Hepatocyte (in vitro differentiated cells): ENCODE results near the gene JAK1. TPM values are rescaled to one million over a fixed set of nuclear protein-coding genes. Genes with fewer than 3 reads are reported as not detected.
"Not testable (repeated sequence)": the region's sequence is repeated elsewhere in the genome, so short reads cannot be mapped to it uniquely, and the experiment has no call there.

ENCODE experiments used
- DNase-seq: peaks from one replicate; pipeline ENCODE4 v3.0.0-alpha.2; 2016; ENCODE audit warnings: low spot score
- H2AFZ ChIP-seq: fragments of 200-600 bp; sonication (generic); 2 replicates; pipeline ENCODE4 v1.6.0; 2016; ENCODE audit warnings: antibody characterized with exemption, mild to moderate bottlenecking
- H3K27ac ChIP-seq: fragments of 200-600 bp; sonication (generic); 2 replicates; pipeline ENCODE4 v1.5.1; 2016; ENCODE audit warnings: mild to moderate bottlenecking
- H3K27me3 ChIP-seq: fragments of 200-600 bp; sonication (generic); 2 replicates; pipeline ENCODE4 v1.6.1; 2016
- H3K36me3 ChIP-seq: fragments of 200-600 bp; sonication (generic); replicated peaks from 2 replicates; pipeline ENCODE4 v1.5.1; 2016; ENCODE audit warnings: low read depth; ENCODE audit not compliant: insufficient read depth
- H3K4me1 ChIP-seq: fragments of 200-600 bp; sonication (generic); 2 replicates; pipeline ENCODE4 v1.5.1; 2016; ENCODE audit warnings: mild to moderate bottlenecking, moderate library complexity; ENCODE audit not compliant: insufficient read depth
- H3K4me2 ChIP-seq: fragments of 200-600 bp; sonication (generic); 2 replicates; pipeline ENCODE4 v1.6.0; 2016
- H3K4me3 ChIP-seq: fragments of 200-600 bp; sonication (generic); 2 replicates; pipeline ENCODE4 v1.5.1; 2016; ENCODE audit warnings: mild to moderate bottlenecking
- H3K79me2 ChIP-seq: fragments of 200-600 bp; sonication (generic); 2 replicates; pipeline ENCODE4 v1.6.0; 2017; ENCODE audit warnings: mild to moderate bottlenecking
- H3K9me2 ChIP-seq: fragments of 200-600 bp; sonication (generic); replicated peaks from 2 replicates; pipeline ENCODE4 v1.6.0; 2017; ENCODE audit warnings: mild to moderate bottlenecking; ENCODE audit not compliant: insufficient read depth
- H3K9me3 ChIP-seq: fragments of 200-600 bp; sonication (generic); 2 replicates; pipeline ENCODE4 v1.5.1; 2016; ENCODE audit warnings: low read depth, mild to moderate bottlenecking
- H4K20me1 ChIP-seq: fragments of 200-600 bp; sonication (generic); 2 replicates; pipeline ENCODE4 v1.6.0; 2016; ENCODE audit warnings: mild to moderate bottlenecking; ENCODE audit not compliant: insufficient read depth, poor library complexity, severe bottlenecking
- EZH2 ChIP-seq: fragments of 200-600 bp; sonication (generic); IDR thresholded peaks from 2 replicates; pipeline ENCODE4 v1.6.1; 2016; ENCODE audit warnings: antibody characterized with exemption, mild to moderate bottlenecking, borderline replicate concordance
- EZH2phosphoT487 ChIP-seq: fragments of 200-600 bp; sonication (generic); IDR thresholded peaks from one replicate; pipeline ENCODE4 v1.6.1; 2018; ENCODE audit warnings: antibody characterized with exemption, mild to moderate bottlenecking, low read depth, moderate library complexity; ENCODE audit not compliant: unreplicated experiment, severe bottlenecking
- WGBS: methylation state at CpG from one replicate; pipeline ENCODE4 v1.1.6; 2016; ENCODE audit warnings: low lambda C conversion rate; ENCODE audit errors: missing lambda C conversion rate; 5-methylcytosine and 5-hydroxymethylcytosine counted together
- polyA plus RNA-seq: library from polyadenylated mRNA; unstranded; fragments of >200 nt; fragmentation: Nextera tagmentation; extraction: Ambion mirVana; gene quantifications from 2 replicates; pipeline ENCODE4 v1.2.1, GENCODE V29; 2016
- total RNA-seq: library from RNA; depleted of rRNA; stranded (reverse); fragments of >200 nt; gene quantifications from 2 replicates; pipeline ENCODE4 v1.2.3, GENCODE V29; 2014
- TF ChIP-seq, protein P1 (sequence below): fragments of 200-600 bp; sonication (generic); IDR thresholded peaks from 2 replicates; pipeline ENCODE4 v1.5.1; 2016; ENCODE audit warnings: antibody characterized with exemption, mild to moderate bottlenecking; ENCODE audit not compliant: poor library complexity

The JAK1 gene
- total and polyA plus RNA-seq, 2 experiments from 2014 or later = 60.2 to 102 TPM

DNA sequence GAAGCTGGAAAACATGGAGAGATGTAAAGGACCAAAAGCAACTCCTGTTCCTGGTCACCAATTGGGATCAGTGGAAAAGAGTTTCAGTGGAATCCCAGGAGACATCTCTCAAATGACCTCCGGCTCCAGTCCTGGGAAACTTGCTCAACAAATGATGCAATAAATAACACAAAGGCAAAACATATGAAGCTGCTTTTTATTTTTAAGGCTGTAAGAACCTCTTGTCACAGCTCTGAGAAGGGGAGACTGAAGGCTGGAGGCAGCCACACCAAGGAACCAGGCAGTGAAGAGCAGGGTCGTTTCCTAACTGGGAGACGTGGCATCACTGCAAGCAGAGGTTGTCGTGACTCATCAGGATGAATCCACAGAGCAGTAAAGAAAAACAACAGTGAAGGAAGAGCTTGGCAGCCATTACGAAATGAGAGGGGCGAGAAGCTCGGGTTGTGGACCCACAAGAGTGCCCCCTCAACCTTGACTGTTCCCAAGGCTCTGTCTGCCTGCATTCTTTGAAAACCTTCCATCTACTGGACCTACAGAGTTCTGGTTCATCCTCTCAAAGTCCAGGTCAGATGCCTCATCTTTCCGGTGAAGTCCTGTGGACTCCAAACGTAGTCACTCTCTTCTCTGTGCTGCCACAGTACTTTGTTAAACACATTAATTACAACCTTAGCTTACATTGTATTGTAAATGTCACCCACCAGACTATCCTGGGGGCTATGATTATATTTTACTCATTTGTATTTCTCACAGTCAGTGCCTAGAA, 32.1 kb downstream of the JAK1 start:
- H3K79me2 ChIP-seq = peaks cover 93% of the 10 kb centered on the region
- 85% methylated on average over 9 of the region's 9 CpGs for WGBS

DNA sequence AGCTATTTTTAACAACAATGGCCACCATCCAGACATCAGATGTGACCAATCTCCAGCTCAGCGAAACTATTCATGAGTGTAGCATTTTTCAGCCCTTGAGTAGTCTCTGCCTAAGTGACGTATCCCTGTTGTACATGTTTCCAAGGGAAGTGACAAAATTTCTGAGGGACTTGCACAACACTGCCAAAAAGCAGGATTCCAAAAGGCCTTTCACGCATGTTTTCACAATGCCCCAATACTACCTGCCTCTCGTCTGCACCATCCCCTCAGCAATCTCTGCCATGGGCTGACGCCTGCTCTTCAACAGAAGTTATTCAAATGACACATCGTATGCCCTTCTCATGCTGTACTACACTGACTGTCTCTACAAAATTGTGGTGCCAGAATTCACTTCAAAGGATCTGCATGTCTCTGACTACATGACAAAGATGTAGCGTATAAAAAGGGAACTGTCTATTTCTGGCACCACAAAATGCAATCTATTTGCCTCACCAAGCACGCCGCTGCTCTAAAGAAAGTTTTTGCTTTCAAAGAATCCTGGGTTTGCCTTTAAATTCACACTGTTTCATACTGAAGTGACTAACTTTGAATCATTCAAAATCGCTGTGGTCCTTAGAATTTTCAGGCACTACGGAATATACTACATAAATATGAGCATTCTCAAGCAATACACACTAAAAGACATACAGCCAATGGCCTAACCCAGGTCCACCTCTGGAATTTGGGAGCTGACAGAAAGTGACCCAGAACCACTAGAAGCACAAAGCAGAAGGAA, 32.9 kb downstream of the JAK1 start:
- no peak for DNase-seq
- H2AFZ ChIP-seq = no peak overlapping the region
- no peaks in the 10 kb centered on the region for H3K36me3 ChIP-seq
- no peak overlapping the region for H3K4me3 ChIP-seq
- TF ChIP-seq EZH2 (no peak), EZH2phosphoT487 (no peak)
- TF ChIP-seq, protein P1, sequence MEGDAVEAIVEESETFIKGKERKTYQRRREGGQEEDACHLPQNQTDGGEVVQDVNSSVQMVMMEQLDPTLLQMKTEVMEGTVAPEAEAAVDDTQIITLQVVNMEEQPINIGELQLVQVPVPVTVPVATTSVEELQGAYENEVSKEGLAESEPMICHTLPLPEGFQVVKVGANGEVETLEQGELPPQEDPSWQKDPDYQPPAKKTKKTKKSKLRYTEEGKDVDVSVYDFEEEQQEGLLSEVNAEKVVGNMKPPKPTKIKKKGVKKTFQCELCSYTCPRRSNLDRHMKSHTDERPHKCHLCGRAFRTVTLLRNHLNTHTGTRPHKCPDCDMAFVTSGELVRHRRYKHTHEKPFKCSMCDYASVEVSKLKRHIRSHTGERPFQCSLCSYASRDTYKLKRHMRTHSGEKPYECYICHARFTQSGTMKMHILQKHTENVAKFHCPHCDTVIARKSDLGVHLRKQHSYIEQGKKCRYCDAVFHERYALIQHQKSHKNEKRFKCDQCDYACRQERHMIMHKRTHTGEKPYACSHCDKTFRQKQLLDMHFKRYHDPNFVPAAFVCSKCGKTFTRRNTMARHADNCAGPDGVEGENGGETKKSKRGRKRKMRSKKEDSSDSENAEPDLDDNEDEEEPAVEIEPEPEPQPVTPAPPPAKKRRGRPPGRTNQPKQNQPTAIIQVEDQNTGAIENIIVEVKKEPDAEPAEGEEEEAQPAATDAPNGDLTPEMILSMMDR = no peak
- peaks cover 90% of the 10 kb centered on the region for H3K79me2 ChIP-seq
- peaks cover 6% of the 10 kb centered on the region for H4K20me1 ChIP-seq
- peaks cover 4% of the 10 kb centered on the region for H3K4me1 ChIP-seq
- no peaks in the 10 kb centered on the region for H3K9me3 ChIP-seq
- 88% methylated on average over 11 of the region's 11 CpGs for WGBS
- H3K27me3 ChIP-seq = no peaks in the 10 kb centered on the region
- peak overlapping the region; percentile 73 for H3K27ac ChIP-seq
- peak overlapping the region; percentile 17 for H3K4me2 ChIP-seq
- H3K9me2 ChIP-seq = no peaks in the 10 kb centered on the region

More for the DNA sequence above, 32.1 kb downstream of the JAK1 start:
- H3K27ac ChIP-seq = peak overlapping the region; percentile 73
- no peaks in the 10 kb centered on the region for H3K9me2 ChIP-seq
- H3K4me1 ChIP-seq = peaks cover 4% of the 10 kb centered on the region
- DNase-seq = peak; percentile 38
- H4K20me1 ChIP-seq = peaks cover under 1% of the 10 kb centered on the region
- H3K4me2 ChIP-seq = peak overlapping the region; percentile 17
- no peak overlapping the region for H2AFZ ChIP-seq
- H3K36me3 ChIP-seq = no peaks in the 10 kb centered on the region
- TF ChIP-seq EZH2phosphoT487 = no peak
- TF ChIP-seq EZH2 = no peak
- TF ChIP-seq, protein P1 = no peak
- H3K27me3 ChIP-seq = no peaks in the 10 kb centered on the region
- H3K4me3 ChIP-seq = no peak overlapping the region
- no peaks in the 10 kb centered on the region for H3K9me3 ChIP-seq

DNA sequence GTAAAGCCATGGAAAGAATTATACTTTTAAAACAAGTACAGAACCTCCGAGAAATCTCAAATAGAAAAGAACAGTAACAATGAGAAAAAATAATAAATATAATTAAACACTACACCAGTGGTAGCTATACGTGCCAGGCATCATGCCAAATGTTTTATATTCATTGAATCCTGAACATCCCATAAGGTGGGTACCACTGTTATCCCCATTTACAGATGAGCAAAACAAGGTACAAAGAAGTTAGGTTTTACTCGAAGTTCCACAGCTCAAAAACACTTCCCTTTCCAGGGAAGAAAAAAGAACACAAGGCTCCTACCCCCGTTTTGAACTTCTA, 33.4 kb downstream of the JAK1 start:
- 78% methylated on average over 4 of the region's 4 CpGs for WGBS

DNA sequence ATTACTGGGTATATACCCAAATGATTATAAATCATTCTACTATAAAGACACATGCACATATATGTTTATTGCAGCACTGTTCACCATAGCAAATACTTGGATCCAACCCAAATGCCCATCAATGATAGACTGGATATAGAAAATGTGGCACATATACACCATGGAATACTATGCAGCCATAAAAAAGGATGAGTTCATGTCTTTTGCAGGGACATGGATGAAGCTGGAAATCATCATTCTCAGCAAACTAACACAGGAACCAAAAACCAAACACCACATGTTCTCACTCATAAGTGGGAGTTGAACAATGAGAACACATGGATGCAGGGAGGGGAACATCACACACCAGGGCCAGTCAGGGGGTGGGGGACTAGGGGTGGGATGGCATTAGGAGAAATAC, 35.7 kb downstream of the JAK1 start:
- H3K27ac ChIP-seq, H3K4me2 ChIP-seq, H2AFZ ChIP-seq, H3K4me1 ChIP-seq, H3K9me3 ChIP-seq, H3K9me2 ChIP-seq, DNase-seq, H3K36me3 ChIP-seq, H3K27me3 ChIP-seq, H3K4me3 ChIP-seq: not testable (repeated sequence)
- H4K20me1 ChIP-seq = peaks cover 15% of the 10 kb centered on the region
- H3K79me2 ChIP-seq = peaks cover 90% of the 10 kb centered on the region

More for the DNA sequence above, 33.4 kb downstream of the JAK1 start:
- no peak overlapping the region for H3K4me2 ChIP-seq
- DNase-seq = no peak
- no peak overlapping the region for H3K4me3 ChIP-seq
- TF ChIP-seq, protein P1 = no peak
- no peak for TF ChIP-seq EZH2phosphoT487
- no peak for TF ChIP-seq EZH2
- peaks cover 6% of the 10 kb centered on the region for H4K20me1 ChIP-seq
- no peak overlapping the region for H2AFZ ChIP-seq
- no peaks in the 10 kb centered on the region for H3K9me3 ChIP-seq
- peak overlapping the region; percentile 25 for H3K27ac ChIP-seq
- H3K36me3 ChIP-seq = no peaks in the 10 kb centered on the region
- no peaks in the 10 kb centered on the region for H3K27me3 ChIP-seq
- H3K9me2 ChIP-seq = no peaks in the 10 kb centered on the region
- peaks cover 4% of the 10 kb centered on the region for H3K4me1 ChIP-seq
- H3K79me2 ChIP-seq = peaks cover 90% of the 10 kb centered on the region
